PC-3 (cell line): ENCODE measurements around the gene FAH.

Experiments
- EZH2 ChIP-seq: fragments of 300-600 bp; sonication (generic); IDR thresholded peaks from one replicate; pipeline ENCODE4 v1.6.1; 2017; ENCODE audit warnings: antibody characterized with exemption, mild to moderate bottlenecking, low read length; ENCODE audit not compliant: unreplicated experiment
- TF ChIP-seq, protein P1 (sequence below): fragments of 300-600 bp; sonication (generic); conservative IDR thresholded peaks from 2 replicates; pipeline ENCODE4 v1.5.1; 2017; ENCODE audit warnings: antibody characterized with exemption, low read depth, mild to moderate bottlenecking, low read length

DNA sequence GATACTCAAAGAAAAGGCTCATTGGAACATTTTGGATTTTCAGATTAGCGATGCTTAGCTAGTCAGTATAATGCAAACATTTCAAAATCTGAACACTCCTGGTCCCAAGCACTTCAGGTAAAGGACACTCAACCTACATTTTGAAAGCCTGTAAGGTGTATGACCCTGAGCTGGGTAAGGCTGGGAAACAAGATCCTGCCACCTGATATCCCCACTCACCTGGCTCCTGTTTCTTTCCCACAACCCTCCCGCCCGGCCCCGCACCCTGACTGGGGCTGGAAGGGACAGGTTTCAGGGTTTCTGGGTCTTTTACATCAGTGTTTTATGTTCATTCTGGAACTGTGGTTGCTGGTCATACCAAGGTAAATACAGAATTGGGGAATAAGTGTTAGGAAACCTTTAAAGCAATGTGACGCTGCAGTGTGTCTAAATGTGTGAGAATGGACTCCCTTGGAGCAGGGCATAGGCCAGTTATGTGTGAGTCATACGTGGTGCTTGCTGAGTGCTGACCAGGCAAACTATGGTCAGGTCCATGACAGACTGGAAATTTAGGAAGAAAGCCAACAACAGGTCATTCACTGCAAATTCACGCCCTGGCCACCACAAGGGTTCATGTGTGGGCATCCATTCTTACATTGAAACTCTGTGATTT is 76.3 kb downstream of the FAH start:
- TF ChIP-seq EZH2 = no peak
- TF ChIP-seq, protein P1, sequence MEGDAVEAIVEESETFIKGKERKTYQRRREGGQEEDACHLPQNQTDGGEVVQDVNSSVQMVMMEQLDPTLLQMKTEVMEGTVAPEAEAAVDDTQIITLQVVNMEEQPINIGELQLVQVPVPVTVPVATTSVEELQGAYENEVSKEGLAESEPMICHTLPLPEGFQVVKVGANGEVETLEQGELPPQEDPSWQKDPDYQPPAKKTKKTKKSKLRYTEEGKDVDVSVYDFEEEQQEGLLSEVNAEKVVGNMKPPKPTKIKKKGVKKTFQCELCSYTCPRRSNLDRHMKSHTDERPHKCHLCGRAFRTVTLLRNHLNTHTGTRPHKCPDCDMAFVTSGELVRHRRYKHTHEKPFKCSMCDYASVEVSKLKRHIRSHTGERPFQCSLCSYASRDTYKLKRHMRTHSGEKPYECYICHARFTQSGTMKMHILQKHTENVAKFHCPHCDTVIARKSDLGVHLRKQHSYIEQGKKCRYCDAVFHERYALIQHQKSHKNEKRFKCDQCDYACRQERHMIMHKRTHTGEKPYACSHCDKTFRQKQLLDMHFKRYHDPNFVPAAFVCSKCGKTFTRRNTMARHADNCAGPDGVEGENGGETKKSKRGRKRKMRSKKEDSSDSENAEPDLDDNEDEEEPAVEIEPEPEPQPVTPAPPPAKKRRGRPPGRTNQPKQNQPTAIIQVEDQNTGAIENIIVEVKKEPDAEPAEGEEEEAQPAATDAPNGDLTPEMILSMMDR = no peak
